T-helper 2 cell treated with Interferon-gamma antibody and Interleukin-4, amounts not matched to agents 100 ng/mL and 5 ng/mL, for 36 hours (primary cell): ENCODE data around the gene IGFL2. TPM values are rescaled to one million over a fixed set of nuclear protein-coding genes. Genes with fewer than 3 reads are reported as not detected.
"Not testable (repeated sequence)": the region's sequence is repeated elsewhere in the genome, so short reads cannot be mapped to it uniquely, and the experiment has no call there.

ENCODE experiments used
- intact Hi-C: fragments of 100-400 bp; cut with micrococcal nuclease; formaldehyde crosslinking; loops from one replicate; pipeline ENCODE4 v1.15.1; 2023
- total RNA-seq: library from RNA; stranded (reverse); gene quantifications from 2 replicates; pipeline ENCODE4 v1.2.3, GENCODE V29; 2022

The IGFL2 gene
- total RNA-seq, 1 donor from 2014 or later = 0.30 TPM

- intact Hi-C loops = not testable (repeated sequence)
Measured at GRCh38 chr19:46207858-46208257, 59.8 kb downstream of the IGFL2 start.

- intact Hi-C loops = no loop called here
Measured at GRCh38 chr19:46209051-46209450, 61.0 kb downstream of the IGFL2 start.

GRCh38 chr19:46209472-46209871 lies 61.4 kb downstream of the IGFL2 start:
- intact Hi-C loops = no loop called here

- intact Hi-C loops = no loop called here
Measured at GRCh38 chr19:46210669-46211068, 62.6 kb downstream of the IGFL2 start.

Other genes with a start within 250 kb of the IGFL2 start
- 8.8 and 9.8 TPM in 2 replicates for gene MYPOP, start 245.6 kb upstream of the IGFL2 start, total RNA-seq
- gene NANOS2, start 233.5 kb upstream of the IGFL2 start, total RNA-seq = not detected in 2 replicates
- 0.02 and 0.09 TPM in 2 replicates for gene NOVA2, start 174.4 kb upstream of the IGFL2 start, total RNA-seq
- 22.8 and 26.8 TPM in 2 replicates for gene CCDC61, start 152.8 kb upstream of the IGFL2 start, total RNA-seq
- not detected in 2 replicates for gene PGLYRP1, start 125.2 kb upstream of the IGFL2 start, total RNA-seq
- gene IGFL4, start 107.2 kb upstream of the IGFL2 start, total RNA-seq = not detected in 2 replicates
- not detected in 2 replicates for gene IGFL3, start 23.6 kb upstream of the IGFL2 start, total RNA-seq
- gene IGFL1, start 81.5 kb downstream of the IGFL2 start, total RNA-seq = not detected in 2 replicates
- gene HIF3A, start 148.8 kb downstream of the IGFL2 start, total RNA-seq = not detected in 2 replicates
- 109 and 112 TPM in 2 replicates for gene PPP5C, start 198.8 kb downstream of the IGFL2 start, total RNA-seq